IMR-90 (cell line): ENCODE measurements around the gene LAIR1. TPM values are rescaled to one million over a fixed set of nuclear protein-coding genes. Genes with fewer than 3 reads are reported as not detected.

Source experiments
- ATAC-seq: fragments of 200-7000 bp; cut with Tn5 transposase; 2 replicates; pipeline ENCODE4 v1.9.1; 2020; ENCODE audit warnings: low read depth, mild to moderate bottlenecking, moderate library complexity
- BruUV-seq: library from RNA; stranded (reverse); fragments of 400-500 nt; replicated peaks from 2 replicates; lab custom pipeline; 2021; lab: Mats Ljungman, UMichigan
- CTCF ChIA-PET: fragments of 300-600 bp; formaldehyde crosslinking; extraction: SDS; loops from one replicate; lab custom pipeline; 2021; ENCODE audit warnings: antibody characterized with exemption; lab: Yijun Ruan, JAX
- POLR2A ChIA-PET: fragments of 300-600 bp; sonication (Branson Sonifier 250); formaldehyde crosslinking; loops from one replicate; lab custom pipeline; 2022; ENCODE audit warnings: antibody characterized with exemption; ENCODE audit not compliant: unreplicated experiment; lab: Charles Lee
- DNase-seq: peaks from one replicate; pipeline ENCODE4 v3.0.0; 2013
- H2AFZ ChIP-seq: replicated peaks from 2 replicates; pipeline ENCODE3; 2013; ENCODE audit warnings: low read length, mild to moderate bottlenecking; ENCODE audit not compliant: poor library complexity
- H2AK5ac ChIP-seq: 2 replicates; pipeline ENCODE4 v1.6.1; 2013; ENCODE audit warnings: low read depth, low read length, inconsistent platforms
- H2AK9ac ChIP-seq: replicated peaks from 2 replicates; pipeline ENCODE3; 2013; ENCODE audit warnings: mild to moderate bottlenecking, low read depth, low read length, moderate library complexity; ENCODE audit not compliant: poor library complexity
- H2BK120ac ChIP-seq: 2 replicates; pipeline ENCODE4 v1.6.1; 2013; ENCODE audit warnings: low read depth, low read length, inconsistent platforms
- H2BK15ac ChIP-seq: 3 replicates; pipeline ENCODE4 v1.6.1; 2013; ENCODE audit warnings: low read depth, low read length, inconsistent platforms
- H2BK20ac ChIP-seq: 2 replicates; pipeline ENCODE4 v1.6.1; 2013; ENCODE audit warnings: low read depth, mild to moderate bottlenecking, inconsistent platforms, low read length, moderate library complexity
- H2BK5ac ChIP-seq: 2 replicates; pipeline ENCODE4 v1.6.1; 2013; ENCODE audit warnings: mild to moderate bottlenecking, low read depth, low read length, inconsistent platforms; ENCODE audit not compliant: poor library complexity, severe bottlenecking
- H3K14ac ChIP-seq: replicated peaks from 2 replicates; pipeline ENCODE4 v1.6.1; 2013; ENCODE audit warnings: low read depth, low read length, inconsistent platforms
- H3K18ac ChIP-seq: 2 replicates; pipeline ENCODE4 v1.6.1; 2013; ENCODE audit warnings: low read depth, low read length, control low read depth
- H3K23ac ChIP-seq: 2 replicates; pipeline ENCODE4 v1.6.1; 2013; ENCODE audit warnings: low read depth, low read length, inconsistent platforms
- H3K27ac ChIP-seq: 2 replicates; pipeline ENCODE4 v1.5.1; 2013; ENCODE audit warnings: mild to moderate bottlenecking, control low read depth, low read length; ENCODE audit not compliant: insufficient read depth
- H3K27me3 ChIP-seq: 2 replicates; pipeline ENCODE4 v1.6.1; 2013; ENCODE audit warnings: low read length; ENCODE audit not compliant: control insufficient read depth, insufficient read depth
- H3K36me3 ChIP-seq: 2 replicates; pipeline ENCODE4 v1.6.1; 2013; ENCODE audit warnings: low read length, mixed read lengths; ENCODE audit not compliant: control insufficient read depth, insufficient read depth
- H3K4ac ChIP-seq: 2 replicates; pipeline ENCODE4 v1.6.1; 2013; ENCODE audit warnings: low read depth, low read length, inconsistent platforms
- H3K4me1 ChIP-seq: 2 replicates; pipeline ENCODE4 v1.6.1; 2013; ENCODE audit warnings: low read length, mixed read lengths; ENCODE audit not compliant: control insufficient read depth, insufficient read depth
- H3K4me2 ChIP-seq: 2 replicates; pipeline ENCODE4 v1.6.1; 2013; ENCODE audit warnings: low read depth, mild to moderate bottlenecking, control low read depth, low read length, moderate library complexity
- H3K4me3 ChIP-seq: 2 replicates; pipeline ENCODE4 v1.5.1; 2013; ENCODE audit warnings: low read depth, mild to moderate bottlenecking, control low read depth, low read length, moderate library complexity; ENCODE audit not compliant: insufficient read depth
- H3K56ac ChIP-seq: 2 replicates; pipeline ENCODE4 v1.6.1; 2013; ENCODE audit warnings: low read length, inconsistent platforms; ENCODE audit not compliant: insufficient read depth; ENCODE audit errors: extremely low read depth
- H3K79me1 ChIP-seq, 2 experiments: 2 replicates each; pipeline ENCODE4 v1.6.1; 2013; ENCODE audit warnings: low read length in 2 of 2, inconsistent platforms in 1 of 2, low read depth in 1 of 2
- H3K9ac ChIP-seq: 2 replicates; pipeline ENCODE4 v1.6.1; 2013; ENCODE audit warnings: low read depth, low read length, control low read depth
- H3K9me1 ChIP-seq: 2 replicates; pipeline ENCODE4 v1.6.1; 2013; ENCODE audit warnings: low read length, inconsistent platforms; ENCODE audit not compliant: insufficient read depth
- H3K9me3 ChIP-seq: 2 replicates; pipeline ENCODE4 v1.6.1; 2013; ENCODE audit warnings: low read length; ENCODE audit not compliant: control insufficient read depth, insufficient read depth
- H4K20me1 ChIP-seq: 2 replicates; pipeline ENCODE4 v1.6.1; 2013; ENCODE audit warnings: low read length, inconsistent platforms; ENCODE audit not compliant: insufficient read depth
- H4K5ac ChIP-seq: 2 replicates; pipeline ENCODE4 v1.6.1; 2013; ENCODE audit warnings: mild to moderate bottlenecking, low read depth, low read length, control low read depth
- H4K8ac ChIP-seq, 2 experiments: 2 replicates each; pipeline ENCODE4 v1.6.1; 2013; ENCODE audit warnings: low read depth in 2 of 2, low read length in 2 of 2, control low read depth in 1 of 2, inconsistent platforms in 1 of 2
- H4K91ac ChIP-seq: 2 replicates; pipeline ENCODE4 v1.6.1; 2013; ENCODE audit warnings: low read depth, low read length, inconsistent platforms; ENCODE audit not compliant: insufficient read depth
- BHLHE40 ChIP-seq: fragments of 150-350 bp; IDR thresholded peaks from 2 replicates; pipeline ENCODE4 v1.6.1; 2016; ENCODE audit warnings: mild to moderate bottlenecking, low read depth, low read length
- CHD1 ChIP-seq: IDR thresholded peaks from 2 replicates; pipeline ENCODE4 v1.6.1; 2012; ENCODE audit warnings: low read depth, low read length, improper control_type of control experiment
- MAFK ChIP-seq: IDR thresholded peaks from 2 replicates; pipeline ENCODE4 v1.6.1; 2012; ENCODE audit warnings: low read depth, low read length, improper control_type of control experiment
- RAD21 ChIP-seq: IDR thresholded peaks from 2 replicates; pipeline ENCODE4 v1.6.1; 2012; ENCODE audit warnings: low read length, improper control_type of control experiment
- WGBS, 2 experiments: methylation state at CpG; one replicate each; pipeline versions ENCODE4 v1.1.5 to v1.1.7; 2013; ENCODE audit warnings: missing lambda C conversion rate in 2 of 2; ENCODE audit not compliant: insufficient read length in 1 of 2; ENCODE audit errors: extremely low coverage in 2 of 2; 5-methylcytosine and 5-hydroxymethylcytosine counted together
- dilution Hi-C: fragments of 300-500 bp; cut with HindIII; formaldehyde crosslinking; loops from one replicate; pipeline ENCODE4 v1.14.3; 2018; ENCODE audit warnings: low sequenced_read_pairs; ENCODE audit not compliant: unreplicated experiment
- in situ Hi-C: fragments of 300-500 bp; cut with MboI; formaldehyde crosslinking; loops from 3 replicates; pipeline ENCODE4 v1.14.3; 2019; ENCODE audit warnings: low sequenced_read_pairs, inconsistent platforms, mixed read lengths
- intact Hi-C: fragments of 100-400 bp; cut with micrococcal nuclease; formaldehyde crosslinking; loops from 2 replicates; pipeline ENCODE4 v1.10.0; 2022
- polyA plus RNA-seq, 3 experiments: library from polyadenylated mRNA; depleted of rRNA; stranded (reverse); fragments of >200 nt; gene quantifications; 2 replicates each; pipeline ENCODE4 v1.2.3, GENCODE V29; 2012; ENCODE audit warnings: low replicate concordance in 1 of 3
- total RNA-seq: library from RNA; depleted of rRNA; stranded (reverse); fragments of >200 nt; gene quantifications from 2 replicates; pipeline ENCODE4 v1.2.3, GENCODE V29; 2012
- TF ChIP-seq, protein P1 (sequence below): fragments of 150-350 bp; IDR thresholded peaks from 2 replicates; pipeline ENCODE4 v1.6.1; 2016; ENCODE audit warnings: low read depth, mild to moderate bottlenecking, low read length, moderate library complexity, borderline replicate concordance

The LAIR1 gene
- total and polyA plus RNA-seq, 2 of the 4 experiments (the other 2 are of a cell fraction) = not detected

DNA sequence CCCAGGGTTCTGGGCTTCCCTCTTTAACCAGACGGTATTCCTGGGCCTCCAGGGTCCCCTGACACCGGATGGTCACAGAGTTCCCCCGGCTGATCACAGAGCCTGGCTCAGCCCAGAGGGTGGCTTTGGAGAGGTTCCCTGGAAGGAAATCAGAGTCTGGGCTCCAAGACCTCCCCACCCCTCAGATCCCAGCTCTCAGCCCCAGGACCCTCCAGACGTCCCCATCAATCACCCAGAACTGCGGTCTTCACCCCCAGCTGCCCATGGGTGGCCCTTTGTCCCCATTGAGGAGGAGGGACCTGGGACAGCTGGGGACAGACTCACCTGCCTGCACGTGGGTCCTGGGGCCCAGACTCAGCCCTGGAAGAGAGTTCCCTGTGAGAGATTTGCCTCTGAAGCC lies 52.7 kb downstream of the LAIR1 start:
- Histone ChIP-seq H2BK5ac (no peak overlapping the region), H3K27ac (no peak overlapping the region), H3K56ac (no peak overlapping the region), H3K9me1 (no peaks in the 10 kb centered on the region), H3K18ac (no peak overlapping the region), H2AFZ (no peak overlapping the region), H3K14ac (no peak overlapping the region), H4K91ac (no peak overlapping the region), H2BK120ac (no peak overlapping the region), H2BK15ac (no peak overlapping the region), H3K27me3 (no peaks in the 10 kb centered on the region), H4K20me1 (no peaks in the 10 kb centered on the region), H4K5ac (no peak overlapping the region), H2BK20ac (no peak overlapping the region), H4K8ac (no peak overlapping the region), H3K36me3 (no peaks in the 10 kb centered on the region), H3K4me3 (no peak overlapping the region), H3K4me1 (no peaks in the 10 kb centered on the region), H3K9ac (no peak overlapping the region), H3K79me1 (no peaks in the 10 kb centered on the region), H3K4me2 (no peak overlapping the region), H3K23ac (no peak overlapping the region), H3K4ac (no peak overlapping the region), H2AK9ac (no peak overlapping the region), H3K9me3 (peaks cover 2% of the 10 kb centered on the region; the same call in 1 of the 2 replicates), H2AK5ac (no peak overlapping the region)
- in situ Hi-C loops = no loop called here
- ChIA-PET CTCF (no interaction called here), POLR2A (no interaction called here)
- dilution Hi-C loops = no loop called here
- no TSS peak for BruUV-seq
- WGBS, 2 experiments = 0% methylated on average over 1 of the region's 6 CpGs; no CpG with 5 or more reads in 1 of the 2 experiments
- ATAC-seq (no peak), DNase-seq (no peak)
- intact Hi-C loops = no loop called here
- TF ChIP-seq CHD1 (no peak), RAD21 (no peak), MAFK (no peak), BHLHE40 (no peak)
- TF ChIP-seq, protein P1, sequence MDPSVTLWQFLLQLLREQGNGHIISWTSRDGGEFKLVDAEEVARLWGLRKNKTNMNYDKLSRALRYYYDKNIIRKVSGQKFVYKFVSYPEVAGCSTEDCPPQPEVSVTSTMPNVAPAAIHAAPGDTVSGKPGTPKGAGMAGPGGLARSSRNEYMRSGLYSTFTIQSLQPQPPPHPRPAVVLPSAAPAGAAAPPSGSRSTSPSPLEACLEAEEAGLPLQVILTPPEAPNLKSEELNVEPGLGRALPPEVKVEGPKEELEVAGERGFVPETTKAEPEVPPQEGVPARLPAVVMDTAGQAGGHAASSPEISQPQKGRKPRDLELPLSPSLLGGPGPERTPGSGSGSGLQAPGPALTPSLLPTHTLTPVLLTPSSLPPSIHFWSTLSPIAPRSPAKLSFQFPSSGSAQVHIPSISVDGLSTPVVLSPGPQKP = no peak
